GM12874 (cell line): ENCODE results near the gene SEC14L6.

Source experiments
- CTCF ChIP-seq: IDR thresholded peaks from 2 replicates; pipeline ENCODE4 v1.5.1; 2011; ENCODE audit warnings: low read depth, mild to moderate bottlenecking, control low read depth, low read length, moderate library complexity; ENCODE audit not compliant: insufficient read depth

Gene SEC14L6

GRCh38 chr22:30572840-30573593, 26.5 kb upstream of the SEC14L6 start:
- TF ChIP-seq CTCF, result no peak

- TF ChIP-seq CTCF, result no peak
These were observed 25.7 kb upstream of the SEC14L6 start for GRCh38 chr22:30572210-30572609.

- no peak for TF ChIP-seq CTCF
These were observed 23.2 kb upstream of the SEC14L6 start for GRCh38 chr22:30569674-30570202.

GRCh38 chr22:30568137-30568805, 21.7 kb upstream of the SEC14L6 start:
- no peak for TF ChIP-seq CTCF

- TF ChIP-seq CTCF, result no peak
These were observed 19.6 kb upstream of the SEC14L6 start for GRCh38 chr22:30566125-30566524.

- no peak for TF ChIP-seq CTCF
These were observed 18.8 kb upstream of the SEC14L6 start for GRCh38 chr22:30565341-30565740.

- TF ChIP-seq CTCF, result no peak
These were observed 18.2 kb upstream of the SEC14L6 start for GRCh38 chr22:30564761-30565119.
